Breast epithelium (tissue), 4 donors: Measurements from ENCODE around the gene CTNNA3. TPM values are rescaled to one million over a fixed set of nuclear protein-coding genes. Genes with fewer than 3 reads are reported as not detected.
A peak's percentile ranks its signal among the peaks of the same experiment; 100 is the strongest.

Source experiments
- DNase-seq, 2 donors: peaks; one replicate each; pipeline ENCODE4 v3.0.0-alpha.2; 2019; ENCODE audit warnings: low spot score in 2 of 2
- H3K27ac ChIP-seq, 2 donors: fragments of 200-600 bp; sonication (generic) in 1 of 2; one replicate each; pipeline ENCODE4 v1.5.1; 2016 to 2019; ENCODE audit warnings: mild to moderate bottlenecking in 1 of 2
- H3K27me3 ChIP-seq, 2 donors: fragments of 200-600 bp; sonication (generic) in 1 of 2; one replicate each; pipeline versions ENCODE4 v1.5.1 to v1.6.0; 2017 to 2019; ENCODE audit warnings: control low read depth in 1 of 2, mild to moderate bottlenecking in 1 of 2
- H3K36me3 ChIP-seq: fragments of 200-600 bp; one replicate; pipeline ENCODE4 v1.5.1; 2019
- H3K4me1 ChIP-seq, 2 donors: fragments of 200-600 bp; sonication (generic); one replicate each; pipeline ENCODE4 v1.5.1; 2016 to 2019; ENCODE audit warnings: control low read depth in 1 of 2
- H3K4me3 ChIP-seq, 3 donors: fragments of 200-600 bp; sonication (generic); 1 replicate in 2 of 3; 2 replicates in 1 of 3; pipeline ENCODE4 v1.5.1; 2016 to 2019; ENCODE audit warnings: mild to moderate bottlenecking in 3 of 3, moderate library complexity in 2 of 3
- H3K9me3 ChIP-seq, 2 donors: fragments of 200-600 bp; sonication (generic) in 1 of 2; one replicate each; pipeline ENCODE4 v1.5.1; 2016 to 2019; ENCODE audit warnings: control low read depth in 1 of 2
- CTCF ChIP-seq, 3 donors: fragments of 450-650 bp; IDR thresholded peaks; one replicate each; pipeline ENCODE4 v1.5.1; 2016 to 2017; ENCODE audit warnings: antibody characterized with exemption in 3 of 3, mild to moderate bottlenecking in 3 of 3, moderate library complexity in 3 of 3
- POLR2A ChIP-seq: fragments of 450-650 bp; IDR thresholded peaks from one replicate; pipeline ENCODE4 v1.6.1; 2016; ENCODE audit warnings: antibody characterized with exemption, mild to moderate bottlenecking, moderate library complexity
- POLR2AphosphoS5 ChIP-seq, 3 donors: sonication (generic); formaldehyde crosslinking; IDR thresholded peaks; one replicate each; pipeline ENCODE4 v1.6.1; 2017; ENCODE audit warnings: antibody characterized with exemption in 3 of 3
- intact Hi-C: fragments of 100-400 bp; cut with DNase I; formaldehyde crosslinking; loops from one replicate; pipeline ENCODE4 v1.15.1; 2023; ENCODE audit warnings: low total_unique reads
- total RNA-seq, 3 donors: library from RNA; depleted of rRNA; stranded (reverse); fragments of >200 nt; gene quantifications; one replicate each; pipeline ENCODE4 v1.1.0, GENCODE V29; 2016

CTNNA3 gene
- total RNA-seq, 3 donors from 2014 or later: 0.33 to 1.1 (median 0.59) TPM

DNA sequence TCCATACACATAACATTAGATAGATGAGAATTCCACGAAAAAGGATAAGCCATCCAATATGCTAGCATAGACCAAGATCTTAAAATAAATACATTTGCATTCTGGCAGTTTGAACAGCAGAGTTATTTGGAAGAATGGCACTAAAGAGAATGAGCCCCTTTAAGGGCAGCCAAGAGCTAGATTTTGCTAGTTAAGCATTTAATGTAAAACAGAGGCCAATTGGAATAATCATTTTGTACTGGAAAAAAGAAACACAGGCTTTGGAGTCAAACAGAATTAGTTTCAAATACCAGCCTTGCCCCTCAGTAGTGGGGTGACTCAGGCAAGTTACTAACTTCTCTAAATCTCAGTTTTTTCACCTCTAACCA, 714.0 kb downstream of the CTNNA3 start:
- DNase-seq: no peak
- Histone ChIP-seq H3K4me3 (no peak overlapping the region), H3K9me3 (no peaks in the 10 kb centered on the region), H3K27me3 (no peaks in the 10 kb centered on the region), H3K27ac (no peak overlapping the region), H3K4me1 (no peaks in the 10 kb centered on the region), H3K36me3 (no peaks in the 10 kb centered on the region)
- TF ChIP-seq POLR2AphosphoS5 (IDR thresholded peaks at IDR 0.05): no peak
- TF ChIP-seq CTCF (IDR thresholded peaks at IDR 0.05): no peak
- no peak for TF ChIP-seq POLR2A
- intact Hi-C loops: no loop called here

- Histone ChIP-seq H3K27ac (no peak overlapping the region), H3K36me3 (no peaks in the 10 kb centered on the region), H3K27me3 (no peaks in the 10 kb centered on the region), H3K9me3 (no peaks in the 10 kb centered on the region), H3K4me1 (no peaks in the 10 kb centered on the region), H3K4me3 (no peak overlapping the region)
- no peak for DNase-seq
- TF ChIP-seq POLR2A (no peak), POLR2AphosphoS5 (IDR thresholded peaks at IDR 0.05) (no peak), CTCF (IDR thresholded peaks at IDR 0.05) (no peak)
- intact Hi-C loops: loop anchor here (1.0 kb wide), 1 partner anchor 35 kb away; no protein-coding TSS in a partner anchor
Observed at GRCh38 chr10:66981361-66982052, 714.5 kb downstream of the CTNNA3 start.

DNA sequence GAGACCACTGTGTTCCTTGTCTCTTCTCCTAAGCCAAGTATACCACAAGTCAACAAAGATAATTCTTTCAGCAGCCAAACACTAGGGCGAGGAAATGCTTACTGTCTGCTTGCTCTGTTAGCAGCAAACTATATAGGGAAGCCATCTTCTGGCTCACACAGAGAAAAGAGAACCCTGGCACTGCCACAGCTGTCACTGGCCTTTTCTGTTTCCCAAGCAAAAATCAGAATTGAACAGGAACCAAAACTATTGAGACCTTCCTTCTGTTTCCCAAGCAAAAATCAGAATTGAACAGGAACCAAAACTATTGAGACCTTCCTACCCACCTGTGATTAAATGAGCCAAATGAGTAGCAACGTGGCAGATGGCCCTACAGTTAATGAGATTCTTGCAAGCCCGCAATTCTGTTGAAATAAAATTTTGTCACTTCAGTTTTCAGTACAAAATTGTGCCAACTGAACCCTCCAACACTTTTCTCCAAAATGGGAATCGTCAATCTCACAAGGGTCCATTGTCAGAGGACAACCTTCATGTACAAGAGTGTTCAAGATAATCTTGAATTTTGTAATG, 715.7 kb downstream of the CTNNA3 start:
- H3K4me1 ChIP-seq: no peaks in the 10 kb centered on the region

GRCh38 chr10:66964946-66965345, 731.0 kb downstream of the CTNNA3 start:
- H3K4me3 ChIP-seq: no peak overlapping the region
- H3K9me3 ChIP-seq: no peaks in the 10 kb centered on the region
- H3K27me3 ChIP-seq: no peaks in the 10 kb centered on the region
- no peaks in the 10 kb centered on the region for H3K36me3 ChIP-seq
- H3K4me1 ChIP-seq: no peaks in the 10 kb centered on the region
- TF ChIP-seq POLR2A (no peak), CTCF (IDR thresholded peaks at IDR 0.05) (no peak), POLR2AphosphoS5 (IDR thresholded peaks at IDR 0.05) (no peak)
- DNase-seq: no peak
- H3K27ac ChIP-seq: no peak overlapping the region
- intact Hi-C loops: no loop called here

More for the DNA sequence above, 715.7 kb downstream of the CTNNA3 start:
- TF ChIP-seq CTCF (IDR thresholded peaks at IDR 0.05) (no peak), POLR2A (no peak), POLR2AphosphoS5 (IDR thresholded peaks at IDR 0.05) (no peak)
- Histone ChIP-seq H3K36me3 (no peaks in the 10 kb centered on the region), H3K27ac (no peak overlapping the region), H3K27me3 (no peaks in the 10 kb centered on the region), H3K9me3 (no peaks in the 10 kb centered on the region), H3K4me3 (no peak overlapping the region)
- intact Hi-C loops: no loop called here
- no peak for DNase-seq

DNA sequence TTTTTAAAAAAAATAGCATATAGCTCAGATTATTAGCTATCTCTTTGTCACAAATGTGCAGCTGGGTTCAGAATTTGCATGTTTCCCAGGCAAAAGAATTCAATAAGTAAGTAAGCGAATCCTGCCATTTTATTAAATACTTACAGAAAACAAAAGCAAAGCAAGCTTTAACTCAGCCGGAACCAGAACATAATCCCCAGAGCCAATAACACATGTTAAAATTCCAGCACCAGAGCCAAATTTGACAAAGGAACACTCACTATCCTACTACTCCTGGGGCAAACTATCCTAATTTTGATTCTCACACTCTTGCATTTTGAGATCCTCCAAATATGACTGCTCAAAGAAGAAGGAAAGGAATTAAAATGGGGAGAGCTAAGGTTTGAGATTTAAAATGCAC, 737.5 kb downstream of the CTNNA3 start:
- Histone ChIP-seq H3K4me1 (no peaks in the 10 kb centered on the region), H3K36me3 (no peaks in the 10 kb centered on the region), H3K27ac (no peak overlapping the region), H3K9me3 (no peaks in the 10 kb centered on the region), H3K27me3 (no peaks in the 10 kb centered on the region), H3K4me3 (peak overlapping the region in 1 of 3 donors; percentile 31)
- no peak for DNase-seq
- TF ChIP-seq POLR2AphosphoS5 (IDR thresholded peaks at IDR 0.05) (no peak), CTCF (IDR thresholded peaks at IDR 0.05) (no peak), POLR2A (no peak)
- intact Hi-C loops: no loop called here
